Lung (tissue), 12 donors: ENCODE measurements around the gene SLCO3A1. TPM values are rescaled to one million over a fixed set of nuclear protein-coding genes. Genes with fewer than 3 reads are reported as not detected.

Source experiments
- ATAC-seq: fragments of 200-7000 bp; cut with Tn5 transposase; one replicate; pipeline ENCODE4 v1.9.1; 2020; ENCODE audit warnings: moderate number of reproducible peaks; ENCODE audit not compliant: insufficient read depth, low FRiP score
- DNase-seq, 3 donors: peaks; one replicate each; pipeline ENCODE4 v3.0.0-alpha.2; 2013 to 2017
- H3K27ac ChIP-seq, 2 donors: one replicate each; pipeline ENCODE4 v1.5.1; 2013; ENCODE audit warnings: mild to moderate bottlenecking in 2 of 2, moderate library complexity in 2 of 2, control low read depth in 1 of 2, inconsistent platforms in 1 of 2, low read depth in 1 of 2, low read length in 1 of 2
- H3K27me3 ChIP-seq, 3 donors: one replicate each; pipeline ENCODE4 v1.5.1; 2013; ENCODE audit warnings: low read length in 2 of 3; ENCODE audit not compliant: control insufficient read depth in 3 of 3, insufficient read depth in 3 of 3
- H3K36me3 ChIP-seq, 4 donors: one replicate each; pipeline ENCODE4 v1.5.1; 2013; ENCODE audit warnings: low read length in 4 of 4, mild to moderate bottlenecking in 1 of 4, moderate library complexity in 1 of 4; ENCODE audit not compliant: control insufficient read depth in 4 of 4, insufficient read depth in 4 of 4
- H3K4me1 ChIP-seq, 5 donors: one replicate each; pipeline ENCODE4 v1.5.1; 2013; ENCODE audit warnings: low read length in 5 of 5, mild to moderate bottlenecking in 2 of 5, moderate library complexity in 1 of 5; ENCODE audit not compliant: control insufficient read depth in 5 of 5, insufficient read depth in 5 of 5
- H3K4me3 ChIP-seq: one replicate; pipeline ENCODE4 v1.5.1; 2013; ENCODE audit warnings: mild to moderate bottlenecking, control low read depth, moderate library complexity
- H3K9ac ChIP-seq, 2 donors: one replicate each; pipeline ENCODE4 v1.5.1; 2013; ENCODE audit warnings: low read length in 2 of 2, control low read depth in 1 of 2; ENCODE audit not compliant: insufficient read depth in 1 of 2
- H3K9me3 ChIP-seq, 4 donors: one replicate each; pipeline ENCODE4 v1.5.1; 2013; ENCODE audit warnings: low read length in 3 of 4, mild to moderate bottlenecking in 1 of 4, moderate library complexity in 1 of 4; ENCODE audit not compliant: control insufficient read depth in 4 of 4, insufficient read depth in 3 of 4
- CTCF ChIP-seq: IDR thresholded peaks from 2 replicates; pipeline ENCODE4 v1.5.1; 2012; ENCODE audit warnings: mild to moderate bottlenecking; ENCODE audit errors: control extremely low read depth, extremely low read depth
- WGBS, 2 donors: extraction: QIAGEN DNeasy Blood & Tissue Kit; methylation state at CpG; one replicate each; pipeline ENCODE4 v1.1.7; 2013; 5-methylcytosine and 5-hydroxymethylcytosine counted together
- polyA plus RNA-seq, 2 donors: library from polyadenylated mRNA; stranded (reverse); fragments of 200-250 nt; gene quantifications; one replicate each; pipeline ENCODE4 v1.2.1, GENCODE V29; 2013
- total RNA-seq, 2 donors: library from RNA; depleted of rRNA in 1 of 2; stranded (reverse); fragments of >200 nt in 1 of 2; gene quantifications; one replicate each; pipeline ENCODE4 v1.2.1, GENCODE V29; 2014 to 2021
- donor health status: control.
- donor health status: control.
- donor health status: Bipolar disorder and iron deficiency.
- donor health status: healthy.
- donor health status: DM: yes; HTN: yes; CAD: no.

Gene SLCO3A1
- total and polyA plus RNA-seq, 4 donors, result 20.5 to 56.3 (median 33.5) TPM

- ATAC-seq, result no peak
- no peaks in the 10 kb centered on the region for H3K27me3 ChIP-seq
- H3K27ac ChIP-seq, result no peak overlapping the region
- H3K9ac ChIP-seq, result no peak overlapping the region
- H3K36me3 ChIP-seq, result no peaks in the 10 kb centered on the region
- H3K9me3 ChIP-seq, result no peaks in the 10 kb centered on the region
- H3K4me1 ChIP-seq, result peaks cover 0 to 16% (median 6%) of the 10 kb centered on the region in 5 donors
- WGBS, 2 donors, result 62 to 64% methylated on average over 7 of the region's 7 CpGs
- TF ChIP-seq CTCF, result no peak
- no peak for DNase-seq
- no peak overlapping the region for H3K4me3 ChIP-seq
These were observed 222.3 kb downstream of the SLCO3A1 start for GRCh38 chr15:92075764-92076163.

- no peaks in the 10 kb centered on the region for H3K9me3 ChIP-seq
- no peak for ATAC-seq
- H3K27me3 ChIP-seq, result no peaks in the 10 kb centered on the region
- no peaks in the 10 kb centered on the region for H3K36me3 ChIP-seq
- no peak for TF ChIP-seq CTCF
- peaks cover 0 to 14% (median 6%) of the 10 kb centered on the region in 5 donors for H3K4me1 ChIP-seq
- H3K4me3 ChIP-seq, result no peak overlapping the region
- DNase-seq, result no peak
- no peak overlapping the region for H3K9ac ChIP-seq
- H3K27ac ChIP-seq, result no peak overlapping the region
- WGBS, 2 donors, result 89 to 94% methylated on average over 8 of the region's 8 CpGs
These were observed 223.0 kb downstream of the SLCO3A1 start for GRCh38 chr15:92076541-92076940.

- ATAC-seq, result peak; percentile 54
- no peak overlapping the region for H3K9ac ChIP-seq
- H3K27me3 ChIP-seq, result no peaks in the 10 kb centered on the region
- H3K36me3 ChIP-seq, result no peaks in the 10 kb centered on the region
- no peak overlapping the region for H3K27ac ChIP-seq
- no peaks in the 10 kb centered on the region for H3K9me3 ChIP-seq
- peaks cover 0 to 17% (median 6%) of the 10 kb centered on the region in 5 donors for H3K4me1 ChIP-seq
- TF ChIP-seq CTCF, result peak; percentile 82
- 50 to 58% methylated on average over 13 of the region's 13 CpGs for WGBS, 2 donors
- H3K4me3 ChIP-seq, result no peak overlapping the region
- peak; percentile 68 to 77 (median 74) for DNase-seq
These were observed 224.0 kb downstream of the SLCO3A1 start for GRCh38 chr15:92077353-92078085.
